HG03575 (cell line): ENCODE measurements around the gene PIGU.

Source experiments
- ATAC-seq: cut with Tn5 transposase; IDR thresholded peaks from one replicate; pipeline ENCODE4 v1.9.1; 2021; ENCODE audit not compliant: unreplicated experiment, insufficient number of reproducible peaks, low FRiP score; ENCODE audit errors: extremely low read depth

The PIGU gene

DNA sequence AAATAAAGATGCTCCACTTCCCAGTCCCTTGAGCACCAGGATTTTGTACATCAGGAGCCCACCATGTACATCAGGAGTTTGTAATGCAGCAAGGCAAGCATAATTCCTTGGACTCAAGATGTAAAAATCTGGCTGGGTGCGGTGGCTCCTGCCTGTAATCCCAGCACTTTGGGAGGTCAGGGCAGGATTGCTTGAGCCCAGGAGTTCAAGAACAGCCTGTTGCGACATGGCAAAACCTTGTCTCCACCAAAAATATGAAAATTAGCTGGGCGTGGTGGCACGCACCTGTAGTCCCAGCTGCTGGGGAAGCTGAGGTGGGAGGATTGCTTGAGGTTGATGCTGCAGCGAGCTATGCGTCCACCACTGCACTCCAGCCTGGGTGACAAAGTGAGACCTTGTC is 134.5 kb downstream of the PIGU start:
- no peak for ATAC-seq

DNA sequence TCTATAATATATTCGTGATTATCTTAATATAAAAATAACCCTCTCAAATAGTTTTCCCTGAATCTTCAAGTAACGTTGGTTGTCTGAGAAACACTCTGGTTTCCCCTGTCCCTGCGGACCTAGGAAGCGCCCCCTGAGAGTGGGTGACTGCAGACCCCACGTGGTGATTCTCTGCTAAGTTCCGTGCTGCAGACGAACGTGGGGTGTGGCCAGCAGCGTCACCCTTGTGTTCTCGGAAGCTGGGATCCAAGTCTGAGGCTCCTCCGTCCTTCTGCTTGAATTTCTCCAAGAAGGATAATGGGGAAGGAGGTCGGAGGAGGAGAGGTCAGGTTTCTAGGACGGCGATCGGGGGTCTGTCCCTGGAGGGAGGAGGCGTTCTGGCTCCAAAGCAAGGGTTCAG is 135.0 kb downstream of the PIGU start:
- ATAC-seq, result no peak

DNA sequence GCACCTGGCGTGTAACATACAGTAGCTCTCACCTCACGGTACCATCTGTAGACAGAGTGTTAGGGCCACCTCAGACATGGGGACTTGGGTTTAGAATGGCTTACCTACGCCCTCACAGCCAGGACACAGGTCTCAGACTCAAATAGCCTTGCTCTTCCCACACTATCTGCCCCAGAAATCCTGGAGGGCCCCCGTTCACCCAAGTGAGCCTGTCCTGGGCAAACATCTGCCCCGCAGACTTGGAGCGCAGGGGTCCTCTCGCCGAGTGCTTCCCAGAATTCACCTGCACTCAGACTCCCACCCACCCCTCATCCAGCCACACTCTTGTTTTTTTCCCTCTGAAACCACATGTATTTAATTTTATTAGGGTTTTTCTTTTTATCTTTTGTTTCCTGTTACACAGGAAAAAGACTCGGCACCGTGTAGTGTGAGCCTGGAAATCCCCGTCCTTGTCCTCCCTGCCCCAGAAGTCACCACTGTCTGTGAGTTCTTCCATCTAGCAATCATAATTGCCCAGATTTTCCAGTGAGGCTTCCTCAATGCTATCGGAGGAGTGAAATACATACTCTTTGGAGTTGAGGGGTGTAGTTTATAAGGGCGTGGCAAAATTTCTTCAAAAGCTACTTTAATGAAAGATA is 135.5 kb downstream of the PIGU start:
- ATAC-seq, result no peak

DNA sequence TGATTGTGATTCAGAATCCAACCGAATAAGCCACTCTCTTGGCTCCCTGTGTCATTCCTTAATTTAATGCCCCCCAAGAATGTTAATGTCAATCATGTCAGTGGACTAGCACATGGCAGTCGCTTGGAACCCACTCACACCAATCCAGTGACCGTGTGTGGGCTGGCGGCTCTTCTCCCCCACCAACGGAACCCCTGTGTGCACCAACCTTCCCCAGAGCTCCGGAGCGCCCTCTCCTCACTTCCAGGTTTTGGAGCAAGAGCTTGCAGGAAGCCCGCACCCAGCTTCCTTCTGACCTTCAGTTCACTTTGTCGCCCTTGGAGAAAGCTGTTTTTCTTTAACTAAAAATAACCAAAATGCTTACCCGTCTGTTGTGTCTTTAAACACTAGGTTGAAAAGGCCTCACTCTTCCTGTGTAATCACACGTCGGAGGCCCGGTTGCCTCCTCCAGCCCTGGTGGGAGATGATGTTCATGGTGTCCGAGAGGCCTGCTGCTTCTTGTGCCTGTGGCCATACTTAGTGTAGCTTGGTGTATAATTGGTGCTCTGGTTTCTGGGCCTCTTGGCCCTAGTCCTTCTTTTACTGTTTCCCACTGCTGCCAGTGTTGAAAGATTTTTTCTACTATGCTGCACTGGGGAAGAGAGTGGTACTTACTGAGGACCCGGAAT is 136.2 kb downstream of the PIGU start:
- no peak for ATAC-seq

DNA sequence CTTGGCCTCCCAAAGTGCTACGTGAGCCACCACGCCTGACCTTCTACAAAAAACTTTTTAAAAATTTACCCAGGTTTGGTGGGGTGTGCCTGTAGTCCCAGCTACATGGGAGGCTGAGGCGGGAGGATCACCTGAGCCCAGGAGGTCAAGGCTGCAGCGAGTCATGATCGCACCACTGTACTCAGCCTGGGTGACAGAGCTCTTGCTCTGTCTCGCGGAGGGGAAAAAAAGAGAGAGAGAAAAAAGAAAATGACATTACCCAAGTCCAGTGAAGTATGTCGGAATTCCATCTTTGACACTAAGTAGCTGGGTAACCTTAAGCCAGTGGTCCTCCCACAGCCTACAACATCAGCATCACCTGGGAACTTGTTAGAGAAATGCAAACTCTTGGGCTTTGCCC is 137.1 kb downstream of the PIGU start:
- no peak for ATAC-seq

DNA sequence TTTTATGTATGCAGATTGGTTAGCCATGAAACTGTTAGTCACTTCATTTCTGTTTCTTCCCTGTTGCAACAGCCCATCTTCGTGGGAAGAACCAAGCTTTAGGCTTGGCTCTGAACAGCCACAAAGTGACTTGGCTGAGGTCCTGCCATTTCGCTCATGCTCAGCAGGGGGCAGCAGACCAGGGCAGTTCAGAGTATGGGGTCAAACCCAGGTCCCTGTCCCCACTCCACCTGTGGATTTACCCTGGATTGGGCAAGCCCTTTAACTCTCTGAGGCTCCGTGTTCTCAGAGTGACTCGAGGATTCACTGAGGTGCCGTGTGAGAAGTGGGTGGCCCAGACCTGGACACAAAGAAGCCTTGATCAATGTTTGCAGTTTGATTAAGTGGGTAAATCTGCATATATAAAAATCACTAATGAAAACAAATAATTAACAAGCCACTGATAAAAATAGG is 138.2 kb downstream of the PIGU start:
- ATAC-seq, result no peak

GRCh38 chr20:34537651-34538050 is 139.2 kb downstream of the PIGU start:
- no peak for ATAC-seq

GRCh38 chr20:34536798-34537394 is 140.0 kb downstream of the PIGU start:
- ATAC-seq, result no peak

DNA sequence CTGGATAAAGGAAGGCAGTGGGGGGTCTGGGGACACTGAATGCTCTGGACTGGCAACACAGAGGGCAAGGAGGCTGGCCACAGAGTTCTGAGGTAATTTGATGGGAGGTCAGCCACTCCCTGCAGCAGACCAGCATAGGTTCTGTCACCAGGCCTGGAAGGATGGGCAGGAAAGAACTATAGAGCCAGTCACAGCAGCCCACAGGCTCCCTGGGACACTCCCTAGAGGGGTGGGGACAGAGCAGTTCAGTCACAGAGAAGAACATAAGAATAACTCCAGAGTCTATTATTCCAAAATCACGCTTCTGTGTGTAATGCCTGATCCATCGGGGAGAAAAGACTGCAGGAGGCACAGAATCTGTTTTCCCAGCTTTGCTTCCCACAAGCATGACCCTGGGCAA is 141.0 kb downstream of the PIGU start:
- ATAC-seq, result no peak

- no peak for ATAC-seq
These were observed 141.5 kb downstream of the PIGU start for GRCh38 chr20:34535301-34535840.

- ATAC-seq, result no peak
These were observed 142.3 kb downstream of the PIGU start for GRCh38 chr20:34534391-34535165.

- ATAC-seq, result no peak
These were observed 144.1 kb downstream of the PIGU start for GRCh38 chr20:34532756-34533155.

- no peak for ATAC-seq
These were observed 144.6 kb downstream of the PIGU start for GRCh38 chr20:34532320-34532719.

GRCh38 chr20:34531608-34532265 is 145.2 kb downstream of the PIGU start:
- no peak for ATAC-seq

DNA sequence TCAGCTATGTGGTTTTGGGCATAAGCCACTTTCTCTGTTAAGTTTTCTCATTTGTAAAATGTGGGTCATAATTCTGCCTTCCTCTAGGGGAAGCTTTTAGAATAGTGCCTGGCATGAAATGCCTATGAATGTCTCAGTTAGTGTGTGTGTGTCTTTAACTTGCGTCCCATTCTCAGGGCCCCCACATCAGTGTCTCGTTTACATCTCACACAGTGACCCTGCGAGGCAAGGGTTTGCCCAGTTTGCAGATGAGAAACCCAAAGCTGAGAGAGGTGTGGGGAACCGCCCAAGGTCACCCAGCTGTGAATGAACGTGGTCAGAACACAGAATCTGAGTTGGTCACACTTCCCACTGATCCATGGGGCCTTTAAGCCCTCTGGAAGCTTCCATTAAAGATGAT is 146.6 kb downstream of the PIGU start:
- no peak for ATAC-seq

DNA sequence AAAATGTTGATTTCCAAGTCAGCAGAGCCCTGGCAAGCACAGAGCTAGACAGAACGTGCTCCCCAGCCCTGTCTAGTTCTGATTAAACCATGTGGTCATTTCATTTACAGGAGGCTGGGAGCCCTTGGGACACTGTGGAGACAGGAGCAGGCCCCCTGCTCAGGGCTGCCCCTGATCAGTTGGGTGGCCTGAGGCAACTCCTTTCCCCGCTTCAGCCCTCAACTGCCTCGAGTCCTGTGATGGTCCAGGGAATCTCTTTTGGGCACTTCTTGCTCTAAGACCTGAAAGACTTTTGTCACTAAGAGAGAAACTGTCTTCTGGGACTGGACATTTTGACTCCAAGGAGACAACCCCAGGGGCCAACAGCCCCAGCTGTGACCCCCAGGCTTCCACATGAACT is 147.2 kb downstream of the PIGU start:
- ATAC-seq, result no peak

DNA sequence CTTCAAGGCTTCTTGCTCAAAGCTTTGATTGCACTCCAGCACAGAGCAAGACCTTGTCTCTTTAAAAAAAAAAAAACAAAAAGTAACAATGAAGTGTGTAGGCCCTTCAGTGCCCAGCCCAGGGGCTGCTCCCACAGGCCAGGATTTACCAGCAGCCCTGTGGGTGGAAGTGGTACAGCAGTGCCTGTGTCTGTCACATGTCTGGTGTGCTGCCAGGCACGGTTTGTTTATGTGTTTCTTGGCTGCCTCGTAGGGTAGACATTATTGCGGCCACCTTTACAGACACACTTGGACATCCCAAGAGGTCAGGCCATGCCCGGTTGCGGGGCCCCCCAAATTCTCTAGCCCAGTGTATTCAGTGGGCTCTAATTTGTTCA is 148.0 kb downstream of the PIGU start:
- ATAC-seq, result no peak

GRCh38 chr20:34527016-34527415 is 149.9 kb downstream of the PIGU start:
- no peak for ATAC-seq

DNA sequence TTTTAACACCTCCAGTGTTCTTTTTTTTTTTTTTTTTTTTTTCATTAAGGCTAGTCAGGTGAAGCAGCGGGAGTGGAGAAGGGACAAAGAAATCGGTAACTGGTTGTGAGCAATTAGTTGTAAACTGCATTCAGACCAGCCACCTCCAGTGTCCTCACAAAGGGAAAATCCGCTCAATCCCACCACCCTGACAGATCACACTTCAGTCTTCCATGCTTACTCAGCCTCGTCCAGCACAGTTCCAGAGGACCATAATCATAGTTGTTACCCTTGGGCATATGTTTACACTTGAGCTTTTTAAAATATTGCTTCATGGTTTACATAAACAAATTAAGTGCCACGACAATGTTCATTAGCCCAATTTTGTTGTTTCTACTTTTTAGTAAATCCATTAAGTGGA is 150.4 kb downstream of the PIGU start:
- no peak for ATAC-seq
